ENCODE results near the gene ARID3A. TPM values are rescaled to one million over a fixed set of nuclear protein-coding genes. Genes with fewer than 3 reads are reported as not detected.
"Not testable (repeated sequence)": the region's sequence is repeated elsewhere in the genome, so short reads cannot be mapped to it uniquely, and the experiment has no call there.

The ARID3A gene
- total RNA-seq, 1 experiment from 2014 or later = 12.2 TPM

DNA sequence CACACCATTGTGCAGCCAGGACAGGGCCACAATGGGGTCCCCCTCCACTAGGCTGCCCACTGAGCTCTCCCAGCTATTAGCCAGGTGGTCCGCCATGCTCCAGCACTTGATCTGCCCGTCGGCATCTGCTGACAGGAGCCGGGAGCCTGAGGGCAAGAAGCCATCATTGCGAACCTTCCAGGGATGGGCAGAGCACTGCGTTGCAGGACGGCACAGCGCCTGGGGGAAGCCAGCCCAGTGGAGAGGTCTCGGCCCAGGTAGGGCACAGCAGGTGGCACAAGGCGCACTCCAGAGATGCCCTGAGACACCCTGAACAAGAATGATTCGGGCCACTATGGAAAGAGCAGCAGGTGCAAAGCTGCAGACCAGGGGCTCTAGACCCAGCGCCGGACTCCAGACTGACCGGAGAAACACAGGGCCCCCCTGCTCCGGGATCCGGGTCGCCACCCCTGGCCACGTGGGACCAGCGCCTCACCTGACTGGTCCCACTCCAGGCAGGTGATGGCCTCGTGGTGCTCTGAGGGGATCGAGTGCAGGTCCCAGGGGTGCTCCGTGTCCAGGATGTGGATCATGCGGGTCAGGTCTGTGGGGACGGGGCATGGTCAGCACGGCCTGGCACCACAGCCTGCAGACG lies 36.1 kb upstream of the ARID3A start:
- in situ Hi-C loops (cut with HindIII; ENCODE audit: low pct_unique_long_range_greater_than_20kb, low sequenced_read_pairs) = no loop called here
- DNase-seq (ENCODE audit: low read depth) = no peak

DNA sequence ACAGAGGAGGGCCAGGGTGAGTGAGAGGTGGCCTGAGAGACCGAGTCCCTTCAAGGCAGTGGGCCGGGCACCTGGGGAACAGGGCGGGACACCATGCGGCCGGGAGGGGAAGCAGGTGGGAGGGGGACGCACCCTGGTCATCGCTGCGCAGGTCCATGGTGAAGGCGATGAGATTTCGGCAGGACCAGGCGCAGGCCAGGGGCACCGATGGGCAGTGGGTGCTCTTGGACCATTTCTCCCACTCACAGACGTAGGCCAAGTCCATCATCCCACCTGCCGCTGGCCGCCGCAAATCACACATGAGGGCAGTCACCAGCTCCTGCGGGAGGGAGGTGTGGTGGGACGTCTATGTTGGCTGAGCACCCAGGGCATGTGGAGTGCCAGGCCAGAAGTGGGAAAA lies 35.0 kb upstream of the ARID3A start:
- no peak for DNase-seq (ENCODE audit: low read depth)

DNA sequence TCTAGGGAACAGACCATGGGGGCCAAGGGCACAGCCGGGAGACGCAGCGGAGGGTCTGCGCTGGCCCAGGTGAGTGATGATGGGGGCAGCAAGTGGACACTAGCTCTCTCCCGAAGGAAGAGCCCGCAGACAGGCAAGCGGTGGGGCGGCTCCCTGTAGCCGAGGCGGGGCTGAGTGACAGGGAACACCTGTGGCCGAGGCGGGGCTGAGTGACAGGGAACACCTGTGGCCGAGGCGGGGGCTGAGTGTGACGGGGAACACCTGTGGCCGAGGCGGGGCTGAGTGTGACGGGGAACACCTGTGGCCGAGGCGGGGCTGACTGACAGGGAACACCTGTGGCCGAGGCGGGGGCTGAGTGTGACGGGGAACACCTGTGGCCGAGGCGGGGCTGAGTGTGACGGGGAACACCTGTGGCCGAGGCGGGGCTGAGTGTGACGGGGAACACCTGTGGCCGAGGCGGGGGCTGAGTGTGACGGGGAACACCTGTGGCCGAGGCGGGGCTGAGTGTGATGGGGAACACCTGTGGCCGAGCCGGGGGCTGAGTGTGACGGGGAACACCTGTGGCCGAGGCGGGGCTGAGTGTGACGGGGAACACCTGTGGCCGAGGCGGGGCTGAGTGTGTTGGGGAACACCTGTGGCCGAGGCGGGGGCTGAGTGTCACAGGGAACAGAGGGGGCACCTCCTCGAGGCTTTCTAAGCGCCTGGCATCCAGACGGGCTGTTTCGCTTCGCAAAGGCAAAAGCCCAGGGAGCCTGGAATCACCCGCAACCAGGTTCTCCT lies 34.2 kb upstream of the ARID3A start:
- DNase-seq (ENCODE audit: low read depth); in situ Hi-C loops (cut with HindIII; ENCODE audit: low pct_unique_long_range_greater_than_20kb, low sequenced_read_pairs): not testable (repeated sequence)

More for the DNA sequence above, 35.0 kb upstream of the ARID3A start:
- in situ Hi-C loops (cut with HindIII; ENCODE audit: low pct_unique_long_range_greater_than_20kb, low sequenced_read_pairs) = no loop called here

DNA sequence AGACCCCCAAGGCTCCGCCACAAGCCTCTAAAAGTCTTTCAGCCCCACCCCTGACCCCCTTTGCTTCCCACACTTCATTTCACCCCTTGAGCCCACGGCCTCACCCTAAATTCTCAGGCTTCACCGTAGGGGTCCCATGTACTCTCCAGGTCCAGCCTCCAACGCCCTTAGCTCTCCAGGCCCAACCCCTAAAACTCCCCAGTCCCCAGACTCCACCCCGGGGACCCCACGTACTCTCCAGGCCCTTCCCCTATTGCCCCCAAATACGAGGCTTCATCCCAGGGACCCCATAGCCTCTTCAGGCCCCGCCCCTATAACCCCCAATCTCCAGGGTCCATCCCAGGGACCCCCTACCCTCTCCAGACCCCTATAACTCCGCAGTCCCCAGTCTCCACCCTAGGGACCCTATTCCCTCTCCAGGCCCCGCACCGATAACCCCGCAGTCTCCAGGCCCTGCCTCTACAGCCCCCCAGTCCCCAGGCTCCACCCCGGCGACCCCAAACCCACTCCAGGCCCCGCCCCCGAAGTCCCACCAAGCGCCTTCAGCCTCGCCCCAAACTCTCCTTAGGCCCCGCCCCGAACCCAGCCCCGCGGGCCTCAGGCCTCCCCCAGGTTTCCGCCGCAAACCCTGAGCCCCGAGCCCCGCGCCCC lies 33.5 kb upstream of the ARID3A start:
- DNase-seq (ENCODE audit: low read depth) = no peak
- in situ Hi-C loops (cut with HindIII; ENCODE audit: low pct_unique_long_range_greater_than_20kb, low sequenced_read_pairs) = no loop called here

DNA sequence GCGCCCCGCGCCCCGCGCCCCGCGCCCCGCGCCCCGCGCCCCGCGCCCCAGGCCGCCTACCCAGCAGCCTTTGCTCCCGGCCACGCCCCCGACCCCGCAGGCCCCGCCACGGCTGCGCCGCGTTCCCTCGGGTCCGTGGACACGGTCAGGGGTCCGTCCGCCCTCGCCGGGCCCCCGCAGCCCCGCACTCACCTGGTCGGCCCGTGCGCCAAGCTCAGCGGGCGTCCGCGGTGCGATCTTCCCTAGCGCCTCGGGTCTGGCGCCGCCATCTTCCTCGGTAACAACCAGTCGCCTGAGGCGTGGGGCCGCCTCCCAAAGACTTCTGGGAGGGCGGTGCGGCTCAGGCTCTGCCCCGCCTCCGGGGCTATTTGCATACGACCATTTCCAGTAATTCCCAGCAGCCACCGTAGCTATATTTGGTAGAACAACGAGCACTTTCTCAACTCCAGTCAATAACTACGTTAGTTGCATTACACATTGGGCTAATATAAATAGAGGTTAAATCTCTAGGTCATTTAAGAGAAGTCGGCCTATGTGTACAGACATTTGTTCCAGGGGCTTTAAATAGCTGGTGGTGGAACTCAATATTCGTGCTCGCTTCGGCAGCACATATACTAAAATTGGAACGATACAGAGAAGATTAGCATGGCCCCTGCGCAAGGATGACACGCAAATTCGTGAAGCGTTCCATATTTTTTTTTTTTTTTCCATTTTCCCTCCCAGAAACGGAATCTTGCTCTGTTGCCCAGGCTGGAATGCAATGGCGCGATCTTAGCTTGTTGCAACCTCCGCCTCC lies 32.7 kb upstream of the ARID3A start, which contains the start of the genes MED16 and RNU6-9:
TSS of gene MED16 (minus strand) at position 294 of the 796 bp plus-strand sequence. CDS start 2,056 bp downstream, outside the sequence.
TSS of gene RNU6-9 (plus strand) at position 591 of the 796 bp plus-strand sequence.
- in situ Hi-C loops (cut with HindIII; ENCODE audit: low pct_unique_long_range_greater_than_20kb, low sequenced_read_pairs) = no loop called here
- peak; percentile 85 for DNase-seq (ENCODE audit: low read depth)

DNA sequence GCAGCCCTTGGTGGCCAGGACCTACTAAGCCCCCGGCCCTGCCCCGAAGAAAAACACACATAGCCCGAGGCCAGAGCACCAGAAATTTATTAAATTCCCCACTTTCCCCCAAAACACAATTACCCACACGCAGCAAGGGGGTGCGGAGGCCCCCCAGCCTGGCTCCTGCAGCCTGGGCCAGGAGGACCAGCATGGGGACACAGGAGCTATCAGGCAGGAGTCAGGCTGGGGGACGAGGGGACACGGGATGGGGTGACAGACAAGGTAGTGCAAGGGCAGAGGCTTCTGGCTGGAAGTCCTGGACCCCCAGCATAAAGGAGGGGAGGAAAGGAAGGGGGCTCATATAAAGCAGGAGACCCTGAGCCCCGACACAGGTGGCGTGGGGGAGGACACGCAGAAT lies 29.4 kb upstream of the ARID3A start:
- no peak for DNase-seq (ENCODE audit: low read depth)
- in situ Hi-C loops (cut with HindIII; ENCODE audit: low pct_unique_long_range_greater_than_20kb, low sequenced_read_pairs) = no loop called here

DNA sequence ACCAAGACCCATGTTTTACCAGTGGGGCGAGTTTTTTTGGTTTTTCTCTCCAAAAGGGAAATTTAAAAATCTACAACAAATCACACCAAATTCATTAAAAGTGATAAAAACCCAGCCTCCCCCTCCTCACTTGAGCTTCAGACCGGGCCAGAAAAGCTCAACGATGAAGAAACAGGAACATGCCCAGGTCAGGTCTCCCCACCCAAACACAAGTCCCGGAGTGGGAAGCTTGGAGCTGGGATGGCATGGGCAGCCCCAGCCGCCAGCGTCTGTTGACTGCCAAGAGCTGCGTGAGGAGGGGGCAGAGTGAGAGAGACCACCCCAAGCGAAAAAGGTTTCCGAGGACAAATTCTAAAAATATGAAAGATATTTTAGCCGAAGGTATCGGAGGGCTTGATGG lies 28.8 kb upstream of the ARID3A start:
- in situ Hi-C loops (cut with HindIII; ENCODE audit: low pct_unique_long_range_greater_than_20kb, low sequenced_read_pairs) = no loop called here
- no peak for DNase-seq (ENCODE audit: low read depth)

DNA sequence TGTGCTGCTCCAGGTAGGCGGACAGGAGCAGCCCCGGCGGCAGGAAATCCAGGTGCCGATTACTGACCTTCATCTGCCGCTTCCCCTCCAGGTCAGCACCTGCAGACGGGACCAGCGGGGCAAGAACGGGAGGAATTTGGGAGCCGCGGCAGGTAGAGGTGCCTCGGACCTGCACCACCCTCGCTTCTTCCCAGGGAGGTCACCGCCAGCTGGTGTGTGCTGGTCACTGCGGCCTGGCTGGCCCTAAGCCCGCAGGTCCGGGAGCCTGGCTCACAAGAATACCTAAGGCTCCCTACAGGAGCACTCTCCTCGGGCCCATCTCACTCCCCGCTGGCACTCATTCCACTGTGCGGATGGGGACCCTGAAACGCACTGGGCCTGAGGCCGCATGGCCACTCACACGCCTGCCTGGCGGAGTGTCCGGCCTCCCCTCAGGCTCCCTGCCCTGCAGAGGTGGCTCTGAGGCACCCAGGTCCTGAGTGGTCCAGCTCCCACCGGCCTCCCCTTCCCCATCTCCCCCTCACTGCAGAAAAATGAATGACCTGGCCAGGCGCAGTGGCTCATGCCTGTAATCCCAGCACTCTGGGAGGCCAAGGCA lies 28.3 kb upstream of the ARID3A start:
- DNase-seq (ENCODE audit: low read depth) = no peak
- in situ Hi-C loops (cut with HindIII; ENCODE audit: low pct_unique_long_range_greater_than_20kb, low sequenced_read_pairs) = no loop called here

DNA sequence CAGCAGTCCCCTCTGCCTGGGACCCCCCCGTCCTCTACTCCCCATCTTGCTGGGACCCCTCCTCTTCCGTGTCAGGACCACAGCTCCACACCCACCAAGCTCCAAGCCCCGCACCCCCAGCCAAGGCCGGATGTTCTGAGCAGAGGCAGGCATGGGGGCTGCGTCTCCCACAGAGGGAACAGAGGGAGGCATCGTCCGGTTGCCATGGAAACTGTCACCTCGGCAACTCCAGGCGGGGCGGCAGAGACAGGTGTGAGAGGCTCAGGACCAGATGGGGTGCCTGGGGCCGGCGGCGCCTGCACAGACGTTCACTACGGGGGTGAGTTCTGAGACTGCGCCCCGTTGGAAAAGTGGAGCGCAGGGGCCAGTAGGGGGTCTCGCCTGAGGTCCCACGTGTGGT lies 27.2 kb upstream of the ARID3A start:
- in situ Hi-C loops (cut with HindIII; ENCODE audit: low pct_unique_long_range_greater_than_20kb, low sequenced_read_pairs) = no loop called here
- DNase-seq (ENCODE audit: low read depth) = no peak

DNA sequence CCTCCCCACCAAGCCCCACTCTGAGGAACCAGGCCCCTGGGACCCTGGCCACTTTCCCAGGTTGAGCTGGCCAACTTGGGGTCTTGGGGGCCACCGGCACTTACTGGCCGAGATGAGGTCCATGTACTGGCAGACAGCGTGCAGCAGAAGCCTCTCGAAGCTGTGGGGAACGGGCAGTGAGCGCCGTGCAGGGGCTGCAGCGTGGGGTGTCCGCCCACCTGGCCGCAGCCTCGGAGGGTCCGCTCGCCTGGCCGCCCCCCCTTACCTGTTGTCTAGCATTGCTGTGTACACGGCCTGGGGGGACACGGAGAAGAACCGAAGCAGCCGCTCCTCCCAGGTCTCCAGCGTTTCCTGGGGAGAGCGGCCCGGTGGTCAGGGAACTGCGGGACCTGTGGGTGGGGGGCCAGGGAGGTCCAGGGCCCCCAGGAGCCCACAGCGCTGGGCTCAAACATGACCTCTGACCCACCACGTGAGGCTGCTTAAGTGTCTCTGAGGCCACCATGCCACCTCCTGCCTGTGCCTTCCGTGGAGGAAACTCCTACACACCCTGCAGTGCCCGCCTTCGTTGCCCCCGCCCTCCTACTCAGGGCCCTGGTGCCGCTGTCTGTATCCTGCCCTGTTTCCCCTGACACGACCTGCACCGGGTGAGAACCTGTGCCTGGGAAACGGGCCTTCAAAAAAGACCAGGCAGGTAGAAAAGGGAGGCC lies 26.3 kb upstream of the ARID3A start:
- in situ Hi-C loops (cut with HindIII; ENCODE audit: low pct_unique_long_range_greater_than_20kb, low sequenced_read_pairs) = no loop called here
- no peak for DNase-seq (ENCODE audit: low read depth)

DNA sequence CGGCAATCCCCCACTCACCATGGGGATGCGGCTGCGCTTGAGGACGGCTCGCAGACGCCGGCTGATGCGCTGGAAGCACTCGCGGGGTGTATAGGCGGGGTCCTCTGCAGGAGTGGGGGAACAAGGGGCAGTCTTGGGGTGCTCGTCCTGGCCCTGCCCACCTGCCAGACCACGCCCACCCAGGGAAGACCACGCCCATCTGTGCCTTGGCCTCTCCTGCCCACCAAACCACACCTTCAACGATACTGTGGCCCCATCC lies 25.9 kb upstream of the ARID3A start:
- in situ Hi-C loops (cut with HindIII; ENCODE audit: low pct_unique_long_range_greater_than_20kb, low sequenced_read_pairs) = no loop called here
- DNase-seq (ENCODE audit: low read depth) = no peak

DNA sequence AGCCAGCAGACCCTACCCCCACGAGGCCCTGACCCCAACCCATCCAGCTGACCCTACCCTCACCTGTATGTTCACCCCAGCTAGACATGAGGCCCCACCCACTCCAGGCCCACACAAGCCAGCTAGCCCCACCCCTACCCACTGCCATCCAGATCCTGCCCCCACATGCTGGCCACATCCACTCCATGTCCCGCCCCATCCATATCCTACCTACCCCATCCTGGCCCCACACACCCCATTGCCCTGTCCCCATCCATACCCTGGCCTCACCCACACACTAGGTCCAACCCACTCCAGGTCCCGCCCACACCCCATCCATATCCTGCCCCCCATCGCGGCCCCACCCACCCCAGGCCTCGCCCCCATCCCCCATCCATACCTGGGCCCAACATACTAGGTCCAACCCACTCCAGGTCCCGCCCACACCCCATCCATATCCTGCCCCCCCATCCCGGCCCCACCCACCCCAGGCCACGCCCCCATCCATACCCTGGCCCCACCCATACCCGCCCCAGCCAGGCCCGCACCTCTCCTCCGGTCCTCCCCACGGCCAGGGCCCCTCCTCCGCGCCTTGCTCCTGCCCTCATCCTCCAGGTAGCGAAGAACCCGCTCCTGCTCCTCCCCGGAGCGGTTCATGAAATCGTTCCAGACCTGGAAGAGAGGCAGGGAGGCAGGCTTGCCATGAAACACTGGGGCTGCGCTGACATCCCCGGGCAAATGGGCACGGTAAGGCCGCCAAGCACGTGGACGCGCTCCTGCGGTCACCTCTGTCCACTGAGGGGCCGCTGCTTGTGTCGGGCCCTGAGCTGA lies 25.3 kb upstream of the ARID3A start:
- no peak for DNase-seq (ENCODE audit: low read depth)
- in situ Hi-C loops (cut with HindIII; ENCODE audit: low pct_unique_long_range_greater_than_20kb, low sequenced_read_pairs) = no loop called here

DNA sequence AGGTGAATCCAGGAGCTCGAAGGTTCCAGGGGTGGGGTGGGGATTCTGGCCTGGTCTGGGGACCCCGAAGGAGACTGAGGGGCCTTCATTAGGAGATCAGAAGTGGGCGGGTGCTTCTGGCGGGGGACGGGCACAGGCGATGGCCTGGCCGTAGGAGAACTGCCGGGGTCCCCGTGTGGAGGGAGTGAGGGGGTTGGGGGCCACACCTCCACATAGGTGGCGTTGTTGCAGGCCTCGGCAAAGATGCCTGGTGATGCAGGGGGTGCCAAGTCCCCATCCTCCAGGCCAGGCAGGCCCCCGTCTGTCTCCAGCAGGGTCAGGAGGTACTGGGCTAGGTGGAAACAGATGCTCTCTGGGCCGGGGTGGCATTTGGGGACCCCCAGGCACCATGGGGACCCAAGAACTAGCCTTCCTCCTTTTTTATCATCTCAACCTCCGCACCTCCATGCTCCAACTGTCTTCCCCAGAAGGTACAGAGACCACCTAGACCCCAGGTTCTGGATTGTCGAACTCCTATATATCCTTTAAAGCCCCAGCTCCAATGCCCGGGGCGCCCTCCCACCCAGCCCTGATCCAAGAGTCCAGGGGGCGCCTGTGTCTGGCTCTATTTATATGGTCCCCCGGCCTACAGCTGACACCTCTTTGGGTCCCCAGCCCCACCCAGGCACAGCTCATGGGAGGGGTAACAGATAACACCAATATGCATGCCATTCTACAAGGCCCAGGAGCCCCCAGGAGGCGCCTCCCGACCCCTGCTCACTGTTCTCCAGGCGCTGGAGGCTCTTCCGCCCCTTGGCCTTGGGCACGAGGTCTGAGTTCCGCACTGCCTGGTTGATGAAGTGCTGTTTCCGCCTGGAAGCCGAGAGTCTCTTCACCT lies 24.4 kb upstream of the ARID3A start:
- in situ Hi-C loops (cut with HindIII; ENCODE audit: low pct_unique_long_range_greater_than_20kb, low sequenced_read_pairs) = no loop called here

DNA sequence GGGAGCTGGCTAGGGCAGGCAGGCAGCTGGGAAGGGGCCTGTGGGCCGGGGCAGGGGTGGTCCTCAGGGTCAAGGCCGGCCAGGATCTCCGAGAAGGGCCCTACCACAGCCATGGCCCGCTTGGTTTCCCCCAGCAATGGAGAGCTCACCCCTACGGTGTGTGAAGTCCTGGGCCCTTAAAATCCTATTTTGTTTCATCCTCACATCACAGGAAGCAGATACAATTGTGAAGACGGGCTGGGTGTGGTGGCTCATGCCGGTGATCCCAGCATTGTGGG lies 23.8 kb upstream of the ARID3A start:
- in situ Hi-C loops (cut with HindIII; ENCODE audit: low pct_unique_long_range_greater_than_20kb, low sequenced_read_pairs) = no loop called here
- no peak for DNase-seq (ENCODE audit: low read depth)

More for the DNA sequence above, 24.4 kb upstream of the ARID3A start:
- no peak for DNase-seq (ENCODE audit: low read depth)

DNA sequence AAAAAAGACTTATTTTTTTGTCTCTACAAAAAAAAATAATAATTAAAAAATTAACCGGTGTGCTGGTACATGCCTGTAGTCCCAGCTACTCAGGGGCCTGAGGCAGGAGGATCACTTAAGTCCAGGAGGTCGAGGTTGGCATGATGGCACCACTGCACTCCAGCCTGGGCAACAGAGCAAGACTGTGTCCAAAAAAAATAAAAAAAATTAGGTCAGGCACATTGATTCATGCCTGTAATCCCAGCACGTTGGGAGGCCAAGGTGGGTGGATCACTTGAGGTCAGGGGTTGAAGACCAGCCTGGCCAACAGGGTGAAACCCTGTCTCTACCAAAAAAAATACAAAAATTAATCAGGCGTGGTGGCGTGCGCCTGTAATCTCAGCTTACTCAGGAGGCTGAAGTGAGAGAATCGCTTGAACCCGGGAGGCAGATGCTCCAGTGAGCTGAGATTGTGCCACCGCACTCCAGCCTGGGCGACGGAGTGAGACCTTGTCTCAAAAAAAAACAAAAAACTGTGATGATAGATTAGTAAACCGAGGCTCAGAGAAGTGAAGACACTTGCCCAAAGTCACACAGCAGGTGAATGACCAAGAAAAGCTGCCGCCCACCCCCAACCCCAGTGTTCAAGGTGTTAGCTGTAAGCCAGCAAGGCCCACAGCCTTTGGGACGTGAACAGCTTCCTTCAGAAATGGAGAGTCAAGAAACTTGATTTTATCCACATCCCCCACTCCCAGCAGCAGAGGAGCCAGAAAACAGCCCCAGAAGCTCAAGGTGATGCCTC lies 23.2 kb upstream of the ARID3A start:
- no peak for DNase-seq (ENCODE audit: low read depth)
- in situ Hi-C loops (cut with HindIII; ENCODE audit: low pct_unique_long_range_greater_than_20kb, low sequenced_read_pairs) = no loop called here
